ENCODE results near the gene ETF1. TPM values are rescaled to one million over a fixed set of nuclear protein-coding genes. Genes with fewer than 3 reads are reported as not detected.

ETF1 gene
- total and polyA plus RNA-seq, 2 donors (not counting 1 experiment from before 2014, with no cell fraction given), result 10.2 to 50.5 TPM

DNA sequence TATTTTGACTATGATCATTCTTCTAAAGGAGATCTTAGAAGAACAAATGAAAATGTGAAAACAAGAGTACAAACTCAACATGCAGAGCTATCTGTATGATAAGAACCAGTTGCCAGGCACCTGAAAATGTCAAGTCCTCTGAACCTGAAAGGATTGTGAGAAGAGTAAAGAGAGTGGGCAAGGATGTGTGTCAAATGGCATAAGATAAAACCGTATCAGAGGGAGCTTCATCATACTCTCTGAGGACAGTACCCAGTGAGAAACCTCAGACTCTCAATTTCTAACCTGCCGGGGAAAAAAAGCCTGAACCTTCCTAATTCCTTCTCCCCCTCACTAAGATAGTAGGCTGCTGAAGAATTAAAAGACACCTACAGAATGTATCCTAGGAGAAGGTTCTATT, 6.8 kb downstream of the ETF1 start:
- no peak overlapping the region for H3K27ac Mint-ChIP-seq
- Histone ChIP-seq H2AFZ (ENCODE audit: insufficient read depth, low read depth, low read length, poor library complexity, severe bottlenecking) (no peak overlapping the region), H3K9me3 (ENCODE audit: control extremely low read depth in 1 of 3, control insufficient read depth in 2 of 3, insufficient read depth in 1 of 3, low read length in 2 of 3) (no peaks in the 10 kb centered on the region), H3K27ac (ENCODE audit: low read length in 2 of 2) (no peak overlapping the region), H3K79me2 (ENCODE audit: control insufficient read depth, insufficient read depth, low read length) (peaks cover 97% of the 10 kb centered on the region), H3K4me2 (replicated peaks; ENCODE audit: low read depth, low read length, poor library complexity, severe bottlenecking) (no peak overlapping the region), H3K27me3 (replicated peaks in 1 of 4; ENCODE audit: control extremely low read depth in 1 of 4, control insufficient read depth in 3 of 4, insufficient read depth in 4 of 4, low read length in 3 of 4) (no peaks in the 10 kb centered on the region), H3K36me3 (replicated peaks in 1 of 2; ENCODE audit: control extremely low read depth in 1 of 2, control insufficient read depth in 1 of 2, extremely low read depth in 1 of 2, insufficient read depth in 2 of 2, low read length in 1 of 2) (peaks cover 1 to 31% of the 10 kb centered on the region in 2 experiments), H4K20me1 (ENCODE audit: control insufficient read depth, insufficient read depth, low read length, poor library complexity, severe bottlenecking) (peaks cover 68% of the 10 kb centered on the region), H3K4me3 (ENCODE audit: control extremely low read depth in 1 of 5, extremely low read depth in 1 of 5, insufficient read depth in 1 of 5, low read depth in 2 of 5, low read length in 4 of 5) (no peak overlapping the region), H3K9ac (ENCODE audit: low read length) (no peak overlapping the region), H3K4me1 (ENCODE audit: control insufficient read depth in 2 of 2, insufficient read depth in 2 of 2, low read length in 2 of 2) (peaks cover 8 to 21% of the 10 kb centered on the region in 2 donors)
- no peak overlapping the region for H3K4me3 Mint-ChIP-seq
- H3K9me3 Mint-ChIP-seq (ENCODE audit: insufficient read depth), result no peaks in the 10 kb centered on the region
- intact Hi-C loops (cut with micrococcal nuclease), result no loop called here
- WGBS (ENCODE audit: insufficient coverage), result no CpG with 5 or more reads among the region's 2 CpGs
- DNase-seq, result no peak
- ATAC-seq (ENCODE audit: low read depth), result no peak
- CTCF ChIA-PET, result interaction anchor here (1.0 to 1.4 kb wide), 2 partner anchors 33 to 85 kb away, joined by 4 to 6 read pairs; no protein-coding TSS in a partner anchor
- H3K27me3 Mint-ChIP-seq, result no peaks in the 10 kb centered on the region
- TF ChIP-seq, protein P1, sequence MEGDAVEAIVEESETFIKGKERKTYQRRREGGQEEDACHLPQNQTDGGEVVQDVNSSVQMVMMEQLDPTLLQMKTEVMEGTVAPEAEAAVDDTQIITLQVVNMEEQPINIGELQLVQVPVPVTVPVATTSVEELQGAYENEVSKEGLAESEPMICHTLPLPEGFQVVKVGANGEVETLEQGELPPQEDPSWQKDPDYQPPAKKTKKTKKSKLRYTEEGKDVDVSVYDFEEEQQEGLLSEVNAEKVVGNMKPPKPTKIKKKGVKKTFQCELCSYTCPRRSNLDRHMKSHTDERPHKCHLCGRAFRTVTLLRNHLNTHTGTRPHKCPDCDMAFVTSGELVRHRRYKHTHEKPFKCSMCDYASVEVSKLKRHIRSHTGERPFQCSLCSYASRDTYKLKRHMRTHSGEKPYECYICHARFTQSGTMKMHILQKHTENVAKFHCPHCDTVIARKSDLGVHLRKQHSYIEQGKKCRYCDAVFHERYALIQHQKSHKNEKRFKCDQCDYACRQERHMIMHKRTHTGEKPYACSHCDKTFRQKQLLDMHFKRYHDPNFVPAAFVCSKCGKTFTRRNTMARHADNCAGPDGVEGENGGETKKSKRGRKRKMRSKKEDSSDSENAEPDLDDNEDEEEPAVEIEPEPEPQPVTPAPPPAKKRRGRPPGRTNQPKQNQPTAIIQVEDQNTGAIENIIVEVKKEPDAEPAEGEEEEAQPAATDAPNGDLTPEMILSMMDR (IDR thresholded peaks at IDR 0.05), result no peak
- TF ChIP-seq EZH2 (IDR thresholded peaks at IDR 0.05; ENCODE audit: borderline replicate concordance, insufficient read depth, low read depth, low read length, poor library complexity, severe bottlenecking), result no peak
- POLR2A ChIA-PET, result interaction anchor here (0.7 kb wide), 1 partner anchor 1109 kb away, joined by 6 read pairs; no protein-coding TSS in a partner anchor
- peaks cover 66% of the 10 kb centered on the region for H3K4me1 Mint-ChIP-seq

DNA sequence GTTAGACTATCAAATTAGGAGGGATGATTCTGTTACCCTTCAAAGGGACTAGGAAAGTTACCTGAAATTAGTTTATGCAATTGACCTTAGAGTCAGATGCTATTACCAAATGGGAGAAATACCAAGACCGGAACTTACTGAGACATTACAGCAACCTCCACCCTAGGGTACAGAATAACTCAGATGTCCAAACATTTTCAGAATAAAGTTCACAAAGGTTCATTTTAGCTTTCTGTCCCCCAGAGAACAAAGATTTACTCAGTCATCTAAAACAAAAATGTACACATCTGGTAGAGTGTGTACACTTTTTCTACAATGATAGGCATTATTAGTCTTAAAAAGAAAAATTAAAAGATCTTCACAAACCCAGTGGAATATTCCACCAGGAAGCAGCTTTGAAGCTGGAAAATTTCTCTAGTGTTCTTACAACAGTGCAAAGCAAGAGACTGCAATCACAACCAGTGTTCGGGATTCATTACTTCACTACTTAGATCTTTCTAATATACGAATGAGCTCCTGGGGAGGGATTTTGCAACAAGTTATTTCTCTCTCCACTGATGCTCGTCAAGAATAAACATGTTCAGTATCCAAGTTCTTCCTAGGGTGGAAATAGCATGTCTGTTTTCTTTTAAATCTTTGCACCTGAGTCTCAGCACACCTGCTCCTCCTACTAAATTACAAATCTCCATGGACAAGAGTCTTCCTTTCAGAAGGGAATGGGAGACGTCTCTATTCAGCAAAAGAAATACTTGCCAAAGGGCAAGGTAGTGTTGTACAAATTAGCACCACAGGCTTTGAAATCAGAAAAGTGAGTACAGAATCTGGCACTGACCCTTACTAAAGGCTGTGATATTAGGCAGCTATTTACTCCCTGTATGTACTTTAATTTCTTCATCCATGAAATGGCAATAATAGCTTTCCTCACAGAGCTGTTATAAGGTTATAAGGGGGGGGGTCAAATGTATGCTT, 8.8 kb downstream of the ETF1 start:
- Histone ChIP-seq H3K27ac (ENCODE audit: low read length in 2 of 2) (no peak overlapping the region), H3K4me2 (replicated peaks; ENCODE audit: low read depth, low read length, poor library complexity, severe bottlenecking) (no peak overlapping the region), H4K20me1 (ENCODE audit: control insufficient read depth, insufficient read depth, low read length, poor library complexity, severe bottlenecking) (peaks cover 82% of the 10 kb centered on the region), H3K27me3 (replicated peaks in 1 of 4; ENCODE audit: control extremely low read depth in 1 of 4, control insufficient read depth in 3 of 4, insufficient read depth in 4 of 4, low read length in 3 of 4) (no peaks in the 10 kb centered on the region), H3K79me2 (ENCODE audit: control insufficient read depth, insufficient read depth, low read length) (peaks cover 97% of the 10 kb centered on the region), H3K9me3 (ENCODE audit: control extremely low read depth in 1 of 3, control insufficient read depth in 2 of 3, insufficient read depth in 1 of 3, low read length in 2 of 3) (no peaks in the 10 kb centered on the region), H3K9ac (ENCODE audit: low read length) (no peak overlapping the region), H3K36me3 (replicated peaks in 1 of 2; ENCODE audit: control extremely low read depth in 1 of 2, control insufficient read depth in 1 of 2, extremely low read depth in 1 of 2, insufficient read depth in 2 of 2, low read length in 1 of 2) (peaks cover 1 to 35% of the 10 kb centered on the region in 2 experiments), H3K4me3 (ENCODE audit: control extremely low read depth in 1 of 5, extremely low read depth in 1 of 5, insufficient read depth in 1 of 5, low read depth in 2 of 5, low read length in 4 of 5) (no peak overlapping the region), H3K4me1 (ENCODE audit: control insufficient read depth in 2 of 2, insufficient read depth in 2 of 2, low read length in 2 of 2) (peaks cover 3 to 4% of the 10 kb centered on the region in 2 donors), H2AFZ (ENCODE audit: insufficient read depth, low read depth, low read length, poor library complexity, severe bottlenecking) (no peak overlapping the region)
- Mint-ChIP-seq H3K4me1 (peaks cover 55% of the 10 kb centered on the region), H3K9me3 (ENCODE audit: insufficient read depth) (no peaks in the 10 kb centered on the region), H3K4me3 (no peak overlapping the region), H3K27me3 (no peaks in the 10 kb centered on the region), H3K27ac (no peak overlapping the region)
- TF ChIP-seq EZH2 (IDR thresholded peaks at IDR 0.05; ENCODE audit: borderline replicate concordance, insufficient read depth, low read depth, low read length, poor library complexity, severe bottlenecking), result no peak
- TF ChIP-seq, protein P1 (IDR thresholded peaks at IDR 0.05), result no peak
- POLR2A ChIA-PET, result no interaction called here
- CTCF ChIA-PET, result interaction anchor here (0.7 kb wide), 1 partner anchor 31 kb away, joined by 4 read pairs; no protein-coding TSS in a partner anchor
- DNase-seq, result no peak
- ATAC-seq (ENCODE audit: low read depth), result no peak
- intact Hi-C loops (cut with micrococcal nuclease), result no loop called here
- no CpG with 5 or more reads among the region's 5 CpGs for WGBS (ENCODE audit: insufficient coverage)

Data from B cell (primary cell).